ENCODE data around the gene ZNF784. TPM values are rescaled to one million over a fixed set of nuclear protein-coding genes. Genes with fewer than 3 reads are reported as not detected.

The ZNF784 gene
- total and polyA plus RNA-seq, 2 experiments from 2014 or later = 5.5 to 7.2 TPM

DNA sequence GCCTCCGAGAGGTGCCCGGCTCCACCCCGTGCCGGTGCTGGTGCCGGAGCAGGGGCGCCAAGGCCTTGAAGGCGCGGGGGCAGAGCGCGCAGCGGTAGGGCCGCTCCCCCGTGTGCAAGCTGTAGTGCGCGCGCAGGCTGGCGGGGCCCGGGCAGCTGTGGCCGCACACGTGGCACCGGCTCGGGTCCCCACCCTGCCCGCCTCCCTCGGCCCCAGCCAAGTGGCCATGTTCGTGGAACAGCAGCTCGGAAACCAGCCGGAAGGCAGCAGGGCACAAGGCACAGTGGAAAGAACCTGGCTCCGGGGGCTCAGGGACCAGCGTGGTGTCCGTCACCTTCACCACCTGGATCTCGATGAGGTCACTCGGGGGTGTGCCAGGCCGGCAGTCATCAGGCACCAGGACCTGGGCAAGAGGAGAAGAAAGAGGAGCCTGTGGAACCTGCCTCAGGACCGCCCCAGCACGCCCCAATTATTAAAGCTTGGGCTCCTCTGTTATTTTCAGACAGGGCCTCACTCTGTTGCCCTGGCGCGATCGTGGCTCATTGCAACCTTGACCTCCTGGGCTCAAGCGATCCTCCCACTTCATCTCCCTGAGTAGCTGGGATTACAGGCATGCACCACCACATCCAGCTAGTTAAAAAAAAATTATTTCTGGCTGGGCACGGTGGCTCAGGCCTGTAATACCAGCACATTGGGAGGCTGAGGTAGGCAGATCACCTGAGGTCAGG, 2.0 kb downstream of the ZNF784 start:
- Histone ChIP-seq H3K4me2 (no peak overlapping the region), H3K4me1 (ENCODE audit: insufficient read depth) (peaks cover 4% of the 10 kb centered on the region), H3K27ac (no peak overlapping the region), H3K4me3 (no peak overlapping the region), H2AFZ (no peak overlapping the region), H3K9me2 (replicated peaks; ENCODE audit: insufficient read depth) (no peaks in the 10 kb centered on the region), H3K79me2 (peaks cover 14% of the 10 kb centered on the region), H3K27me3 (no peaks in the 10 kb centered on the region), H3K9me3 (ENCODE audit: low read depth) (no peaks in the 10 kb centered on the region), H3K36me3 (replicated peaks; ENCODE audit: insufficient read depth, low read depth) (no peaks in the 10 kb centered on the region), H4K20me1 (ENCODE audit: insufficient read depth, poor library complexity, severe bottlenecking) (peaks cover 5% of the 10 kb centered on the region)
- DNase-seq (ENCODE audit: low spot score) = no peak
- 96% methylated on average over 37 of the region's 40 CpGs for WGBS (ENCODE audit: low lambda C conversion rate, missing lambda C conversion rate)
- no peak for TF ChIP-seq EZH2phosphoT487 (IDR thresholded peaks at IDR 0.05; ENCODE audit: low read depth, severe bottlenecking, unreplicated experiment)
- no peak for TF ChIP-seq CTCF (IDR thresholded peaks at IDR 0.05; ENCODE audit: poor library complexity)
- TF ChIP-seq EZH2 (IDR thresholded peaks at IDR 0.05; ENCODE audit: borderline replicate concordance) = no peak

- peaks cover 5% of the 10 kb centered on the region for H4K20me1 ChIP-seq (ENCODE audit: insufficient read depth, poor library complexity, severe bottlenecking)
- WGBS (ENCODE audit: low lambda C conversion rate, missing lambda C conversion rate) = 98% methylated on average over 44 of the region's 55 CpGs
These were observed 2.6 kb downstream of the ZNF784 start for GRCh38 chr19:55621673-55622231.

GRCh38 chr19:55621205-55621672, 3.1 kb downstream of the ZNF784 start:
- Histone ChIP-seq H3K27me3 (no peaks in the 10 kb centered on the region), H2AFZ (no peak overlapping the region), H3K4me2 (no peak overlapping the region), H3K36me3 (replicated peaks; ENCODE audit: insufficient read depth, low read depth) (no peaks in the 10 kb centered on the region), H3K4me3 (no peak overlapping the region), H4K20me1 (ENCODE audit: insufficient read depth, poor library complexity, severe bottlenecking) (peaks cover 5% of the 10 kb centered on the region), H3K9me3 (ENCODE audit: low read depth) (no peaks in the 10 kb centered on the region), H3K4me1 (ENCODE audit: insufficient read depth) (peaks cover 4% of the 10 kb centered on the region), H3K9me2 (replicated peaks; ENCODE audit: insufficient read depth) (no peaks in the 10 kb centered on the region), H3K79me2 (peaks cover 14% of the 10 kb centered on the region), H3K27ac (no peak overlapping the region)
- no peak for TF ChIP-seq EZH2phosphoT487 (IDR thresholded peaks at IDR 0.05; ENCODE audit: low read depth, severe bottlenecking, unreplicated experiment)
- no peak for TF ChIP-seq CTCF (IDR thresholded peaks at IDR 0.05; ENCODE audit: poor library complexity)
- no peak for TF ChIP-seq EZH2 (IDR thresholded peaks at IDR 0.05; ENCODE audit: borderline replicate concordance)
- DNase-seq (ENCODE audit: low spot score) = no peak
- WGBS (ENCODE audit: low lambda C conversion rate, missing lambda C conversion rate) = 94% methylated on average over 9 of the region's 9 CpGs

More at GRCh38 chr19:55621673-55622231, 2.6 kb downstream of the ZNF784 start:
- H3K79me2 ChIP-seq = peaks cover 14% of the 10 kb centered on the region
- H3K4me1 ChIP-seq (ENCODE audit: insufficient read depth) = peaks cover 4% of the 10 kb centered on the region
- DNase-seq (ENCODE audit: low spot score) = no peak
- H3K4me3 ChIP-seq = no peak overlapping the region
- no peaks in the 10 kb centered on the region for H3K36me3 ChIP-seq (replicated peaks; ENCODE audit: insufficient read depth, low read depth)
- TF ChIP-seq CTCF (IDR thresholded peaks at IDR 0.05; ENCODE audit: poor library complexity) (no peak), EZH2 (IDR thresholded peaks at IDR 0.05; ENCODE audit: borderline replicate concordance) (no peak), EZH2phosphoT487 (IDR thresholded peaks at IDR 0.05; ENCODE audit: low read depth, severe bottlenecking, unreplicated experiment) (no peak)
- H3K4me2 ChIP-seq = no peak overlapping the region
- no peak overlapping the region for H3K27ac ChIP-seq
- H3K9me2 ChIP-seq (replicated peaks; ENCODE audit: insufficient read depth) = no peaks in the 10 kb centered on the region
- H3K9me3 ChIP-seq (ENCODE audit: low read depth) = no peaks in the 10 kb centered on the region
- no peaks in the 10 kb centered on the region for H3K27me3 ChIP-seq
- no peak overlapping the region for H2AFZ ChIP-seq
